Measurements from ENCODE around the gene STING1. TPM values are rescaled to one million over a fixed set of nuclear protein-coding genes. Genes with fewer than 3 reads are reported as not detected.

STING1 gene
- total and polyA plus RNA-seq, 10 of the 15 experiments (the other 5 are each of a cell fraction or from before 2014, with no cell fraction given), result 10.1 to 56.1 (median 41.0) TPM

GRCh38 chr5:139462586-139463276, 19.8 kb downstream of the STING1 start, which contains the start of gene ECSCR:
Gene ECSCR, minus strand, starts transcription at chr5:139462743. Its CDS starts 73 bp downstream, at chr5:139462670.
- H4K20me1 ChIP-seq (ENCODE audit: control insufficient read depth, insufficient read depth), result no peaks in the 10 kb centered on the region
- no peak within 1 kb of the TSS for H3K9ac ChIP-seq (ENCODE audit: control insufficient read depth, insufficient read depth, low read length)
- WGBS (ENCODE audit: insufficient coverage, insufficient replicate concordance, low lambda C conversion rate, missing lambda C conversion rate), result 57% methylated on average over 10 of the region's 10 CpGs
- H3K79me2 ChIP-seq (ENCODE audit: control insufficient read depth, insufficient read depth, low read length), result no peaks in the 10 kb centered on the region
- no peaks in the 10 kb centered on the region for H3K27me3 ChIP-seq (replicated peaks in 1 of 2; ENCODE audit: control insufficient read depth in 2 of 2, insufficient read depth in 2 of 2, low read length in 1 of 2)
- no peaks in the 10 kb centered on the region for H3K36me3 ChIP-seq (ENCODE audit: control insufficient read depth in 2 of 2, insufficient read depth in 2 of 2, low read length in 1 of 2)
- no peak for FAIRE-seq
- BruUV-seq (replicated peaks), result no TSS peak
- no peaks in the 10 kb centered on the region for H3K9me3 ChIP-seq (replicated peaks; ENCODE audit: control insufficient read depth, insufficient read depth, low read length)
- CTCF ChIA-PET, result interaction anchor here (0.7 to 1.5 kb wide), 4 partner anchors 11 to 49 kb away, joined by 3 read pairs; no protein-coding TSS in a partner anchor
- no peak within 1 kb of the TSS for H3K4me3 ChIP-seq
- ATAC-seq, result no peak
- H2AFZ ChIP-seq (ENCODE audit: control insufficient read depth, low read depth, low read length), result no peak within 1 kb of the TSS
- SMC1A ChIA-PET (ENCODE audit: uncharacterized antibody, unreplicated experiment), result interaction anchor here (0.8 to 1.9 kb wide), 4 partner anchors 15 to 49 kb away, joined by 3 to 4 read pairs (median 3); no protein-coding TSS in a partner anchor
- no peak for DNase-seq (ENCODE audit: low read depth, low spot score)
- no peak within 1 kb of the TSS for H3K4me2 ChIP-seq (ENCODE audit: control insufficient read depth, insufficient read depth)
- no peak within 1 kb of the TSS for H3K27ac ChIP-seq (ENCODE audit: control insufficient read depth, insufficient read depth)
- intact Hi-C loops (cut with micrococcal nuclease; ENCODE audit: unreplicated experiment), result no loop called here
- peaks cover 30% of the 10 kb centered on the region for H3K4me1 ChIP-seq (ENCODE audit: control insufficient read depth, insufficient read depth, low read length)
- in situ Hi-C loops (cut with MboI), result no loop called here
- RAD21 ChIA-PET (ENCODE audit: unreplicated experiment), result interaction anchor here (0.9 to 4.0 kb wide), 3 partner anchors 10 to 27 kb away, joined by 3 to 18 read pairs (median 4); no protein-coding TSS in a partner anchor
- POLR2A ChIA-PET, result interaction anchor here (0.9 to 2.0 kb wide), 2 partner anchors 20 to 62 kb away, joined by 3 to 4 read pairs; partner anchors contain the start of gene STING1
- TF ChIP-seq ASH2L (IDR thresholded peaks at IDR 0.05; ENCODE audit: borderline replicate concordance, low read depth) (no peak), REST (IDR thresholded peaks at IDR 0.05; ENCODE audit: low read depth, low read length) (no peak), CEBPZ (IDR thresholded peaks at IDR 0.05; ENCODE audit: low read depth, low read length) (no peak), HDAC2 (IDR thresholded peaks at IDR 0.05) (no peak), ELK1 (IDR thresholded peaks at IDR 0.05; ENCODE audit: low read depth, low read length) (no peak), SP1 (IDR thresholded peaks at IDR 0.05; ENCODE audit: low read depth, low read length) (no peak), CTCF (IDR thresholded peaks at IDR 0.05 in 2 of 3, conservative IDR thresholded peaks at IDR 0.05 in 1 of 3; ENCODE audit: control insufficient read depth in 2 of 3, extremely low read depth in 1 of 3, insufficient read depth in 1 of 3, low read depth in 3 of 3, low read length in 3 of 3) (no peak), ZBED1 (IDR thresholded peaks at IDR 0.05; ENCODE audit: borderline replicate concordance) (no peak), GABPA (IDR thresholded peaks at IDR 0.05; ENCODE audit: low read depth) (no peak), ATF2 (IDR thresholded peaks at IDR 0.05; ENCODE audit: low read length) (no peak), CREB1 (IDR thresholded peaks at IDR 0.05; ENCODE audit: low read depth) (no peak)

Measured in GM12878 (cell line).